Measurements from ENCODE around the gene TRIM17.

GRCh38 chr1:228400237-228400651, 16.4 kb downstream of the TRIM17 start:
- TF ChIP-seq CTCF (IDR thresholded peaks at IDR 0.05) (no peak), EP300 (IDR thresholded peaks at IDR 0.05) (no peak)
